Thyroid gland (tissue), 4 donors: ENCODE data around the gene KIF18A.

Experiments
- CTCF ChIP-seq, 6 experiments: fragments of 200-600 bp in 3 of 6; fragments of 450-650 bp in 3 of 6; sonication (generic) in 3 of 6; IDR thresholded peaks; one replicate each; pipeline ENCODE4 v1.5.1; 2016 to 2019; ENCODE audit warnings: antibody characterized with exemption in 6 of 6, mild to moderate bottlenecking in 2 of 6, inconsistent platforms in 1 of 6, moderate library complexity in 1 of 6
- POLR2A ChIP-seq, 2 donors: fragments of 450-650 bp; IDR thresholded peaks; one replicate each; pipeline ENCODE4 v1.6.1; 2017; ENCODE audit warnings: antibody characterized with exemption in 2 of 2, mild to moderate bottlenecking in 2 of 2, moderate library complexity in 1 of 2

- TF ChIP-seq CTCF (IDR thresholded peaks at IDR 0.05) (no peak), POLR2A (IDR thresholded peaks at IDR 0.05) (no peak)
Observed at GRCh38 chr11:28003615-28004014, 104.3 kb downstream of the KIF18A start.
